T47D (cell line): Measurements from ENCODE around the gene POLR1A.

ENCODE experiments used
- DNase-seq, 2 experiments: peaks; one replicate each; pipeline versions ENCODE4 v3.0.0 to v3.0.0-alpha.2; 2011 to 2012; ENCODE audit warnings: low read depth in 1 of 2, low spot score in 1 of 2
- JUND ChIP-seq: IDR thresholded peaks from 2 replicates; pipeline ENCODE4 v1.6.1; 2012; ENCODE audit warnings: low read depth
- in situ Hi-C: cut with HindIII; loops from 2 replicates; pipeline ENCODE4 v1.10.0; 2016; ENCODE audit warnings: low sequenced_read_pairs, low pct_unique_long_range_greater_than_20kb

POLR1A gene

GRCh38 chr2:86066915-86067314 lies 38.8 kb downstream of the POLR1A start:
- TF ChIP-seq JUND: no peak
- in situ Hi-C loops: no loop called here
- no peak for DNase-seq

GRCh38 chr2:86066007-86066578 lies 39.6 kb downstream of the POLR1A start:
- no peak for TF ChIP-seq JUND
- no peak for DNase-seq

GRCh38 chr2:86065512-86065911 lies 40.2 kb downstream of the POLR1A start:
- in situ Hi-C loops: no loop called here
- TF ChIP-seq JUND: no peak
- DNase-seq: no peak

More at GRCh38 chr2:86066007-86066578, 39.6 kb downstream of the POLR1A start:
- in situ Hi-C loops: no loop called here

GRCh38 chr2:86064006-86064405 lies 41.7 kb downstream of the POLR1A start:
- no peak for DNase-seq
- in situ Hi-C loops: no loop called here
- TF ChIP-seq JUND: no peak

- in situ Hi-C loops: no loop called here
- DNase-seq: no peak
These were observed 43.6 kb downstream of the POLR1A start for GRCh38 chr2:86062043-86062442.

GRCh38 chr2:86056590-86057331 lies 48.9 kb downstream of the POLR1A start:
- no peak for DNase-seq
- no peak for TF ChIP-seq JUND
- in situ Hi-C loops: no loop called here

More at GRCh38 chr2:86062043-86062442, 43.6 kb downstream of the POLR1A start:
- no peak for TF ChIP-seq JUND

- no peak for TF ChIP-seq JUND
- no peak for DNase-seq
- in situ Hi-C loops: no loop called here
These were observed 50.4 kb downstream of the POLR1A start for GRCh38 chr2:86055314-86055713.

GRCh38 chr2:86054535-86055082 lies 51.1 kb downstream of the POLR1A start:
- no peak for DNase-seq
- no peak for TF ChIP-seq JUND
- in situ Hi-C loops: no loop called here

- TF ChIP-seq JUND: no peak
- in situ Hi-C loops: no loop called here
- DNase-seq: no peak
These were observed 52.5 kb downstream of the POLR1A start for GRCh38 chr2:86053166-86053565.

GRCh38 chr2:86052676-86053075 lies 53.0 kb downstream of the POLR1A start:
- no peak for DNase-seq
- in situ Hi-C loops: no loop called here
- no peak for TF ChIP-seq JUND

GRCh38 chr2:86052265-86052664 lies 53.4 kb downstream of the POLR1A start:
- in situ Hi-C loops: no loop called here
- TF ChIP-seq JUND: no peak
- DNase-seq: no peak

GRCh38 chr2:86050301-86050700 lies 55.4 kb downstream of the POLR1A start:
- no peak for DNase-seq
- in situ Hi-C loops: no loop called here
- TF ChIP-seq JUND: no peak

- TF ChIP-seq JUND: no peak
- in situ Hi-C loops: no loop called here
- no peak for DNase-seq
These were observed 56.2 kb downstream of the POLR1A start for GRCh38 chr2:86049529-86049928.
